GM19193 (cell line): ENCODE measurements around the gene ABCB1.

Experiments
- POLR2A ChIP-seq: IDR thresholded peaks from 4 replicates; pipeline ENCODE4 v1.6.1; 2011; ENCODE audit not compliant: insufficient read depth, insufficient read length; ENCODE audit errors: extremely low read depth

ABCB1 gene

GRCh38 chr7:87474533-87475358 lies 125.9 kb downstream of the ABCB1 start:
- TF ChIP-seq POLR2A = no peak

GRCh38 chr7:87473986-87474385 lies 126.7 kb downstream of the ABCB1 start:
- no peak for TF ChIP-seq POLR2A

GRCh38 chr7:87473192-87473591 lies 127.5 kb downstream of the ABCB1 start:
- no peak for TF ChIP-seq POLR2A

DNA sequence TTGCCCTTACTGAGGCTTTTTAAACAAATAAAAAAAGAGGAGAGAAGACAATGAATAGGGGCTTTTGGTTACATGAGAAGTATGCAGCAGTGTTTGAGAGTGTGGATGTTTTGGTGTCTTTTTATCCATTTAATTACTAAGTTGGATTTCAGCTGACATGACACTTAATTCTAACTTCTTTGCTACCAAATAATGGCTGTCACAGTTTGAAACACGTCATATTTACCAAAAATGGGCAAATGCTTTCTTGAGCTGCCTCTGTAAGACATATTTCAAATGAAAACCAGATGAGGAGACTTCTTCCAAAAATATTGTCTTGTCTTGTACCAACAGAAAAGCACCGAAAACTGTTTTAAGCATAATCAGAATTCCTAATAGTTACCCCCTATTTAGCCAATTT lies 129.2 kb downstream of the ABCB1 start:
- TF ChIP-seq POLR2A = no peak

DNA sequence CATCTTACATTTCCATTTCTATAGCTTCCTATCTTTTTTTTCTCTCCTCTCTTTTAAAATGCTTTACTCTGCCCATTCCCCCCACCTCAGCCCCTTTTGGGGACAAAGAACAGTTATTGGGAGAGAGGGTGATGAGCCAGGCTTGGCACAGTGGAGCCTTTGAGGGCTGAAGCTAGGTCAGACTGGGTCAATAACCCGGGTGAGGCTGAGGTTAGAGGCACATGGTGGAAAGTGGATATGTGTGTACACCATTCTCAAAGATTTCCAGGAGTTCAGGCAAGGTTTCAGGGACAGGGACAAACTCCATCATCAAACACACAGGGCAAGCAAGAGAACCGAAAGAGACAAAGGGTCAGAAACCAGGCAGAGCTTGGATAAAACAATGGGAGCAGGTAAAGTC lies 136.7 kb downstream of the ABCB1 start:
- TF ChIP-seq POLR2A = no peak

- no peak for TF ChIP-seq POLR2A
Measured at GRCh38 chr7:87459941-87460340, 140.7 kb downstream of the ABCB1 start.

- TF ChIP-seq POLR2A = no peak
Measured at GRCh38 chr7:87458148-87458547, 142.5 kb downstream of the ABCB1 start.

- TF ChIP-seq POLR2A = no peak
Measured at GRCh38 chr7:87456247-87456646, 144.4 kb downstream of the ABCB1 start.
